ENCODE results near the gene DBP.

DNA sequence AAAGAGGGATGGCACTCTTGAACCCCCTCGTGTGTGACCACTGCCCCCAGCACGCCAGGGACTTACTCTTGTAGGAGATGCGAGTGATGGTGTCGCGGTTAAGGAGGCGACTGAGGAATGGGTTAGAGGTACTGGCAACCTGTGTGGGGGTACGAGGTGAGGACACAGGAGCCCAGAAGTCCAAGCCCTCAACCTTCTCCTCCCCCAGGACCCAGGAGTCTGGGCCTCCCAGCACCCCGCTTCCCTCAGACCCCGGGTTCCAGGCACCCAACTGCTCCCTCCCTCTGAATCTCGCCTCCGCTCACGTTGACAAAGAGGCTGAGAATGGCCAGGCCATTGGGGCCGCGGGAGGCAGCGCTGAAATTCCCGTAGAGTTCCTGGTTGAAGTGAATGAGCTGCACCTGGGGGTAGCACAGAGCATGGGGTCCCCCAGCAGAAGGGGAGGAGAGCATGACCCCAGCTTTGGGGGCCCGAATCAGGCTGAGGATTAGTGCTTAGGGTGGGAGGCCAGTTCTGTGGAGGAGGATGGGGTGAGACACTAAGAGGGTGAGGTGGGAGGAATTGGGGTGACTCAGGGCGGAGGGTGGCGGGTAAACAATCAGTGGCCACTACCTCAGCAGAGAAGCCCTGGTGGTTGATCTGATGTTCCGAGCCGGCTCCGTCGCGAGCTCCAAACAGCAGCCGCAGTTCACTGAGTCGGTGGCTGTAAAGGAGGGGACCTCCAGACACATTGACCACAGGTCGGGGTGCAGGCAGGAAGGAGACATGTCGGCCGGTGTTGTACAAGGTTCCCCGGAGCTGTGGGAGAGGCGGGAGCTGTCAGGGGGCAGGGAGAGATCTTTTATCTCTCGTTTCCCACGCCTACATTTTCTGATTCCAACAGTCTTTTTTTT lies 2.5 kb upstream of the DBP start:
- TF ChIP-seq POLR2A (IDR thresholded peaks at IDR 0.05) = no peak
- TF ChIP-seq, protein P1, sequence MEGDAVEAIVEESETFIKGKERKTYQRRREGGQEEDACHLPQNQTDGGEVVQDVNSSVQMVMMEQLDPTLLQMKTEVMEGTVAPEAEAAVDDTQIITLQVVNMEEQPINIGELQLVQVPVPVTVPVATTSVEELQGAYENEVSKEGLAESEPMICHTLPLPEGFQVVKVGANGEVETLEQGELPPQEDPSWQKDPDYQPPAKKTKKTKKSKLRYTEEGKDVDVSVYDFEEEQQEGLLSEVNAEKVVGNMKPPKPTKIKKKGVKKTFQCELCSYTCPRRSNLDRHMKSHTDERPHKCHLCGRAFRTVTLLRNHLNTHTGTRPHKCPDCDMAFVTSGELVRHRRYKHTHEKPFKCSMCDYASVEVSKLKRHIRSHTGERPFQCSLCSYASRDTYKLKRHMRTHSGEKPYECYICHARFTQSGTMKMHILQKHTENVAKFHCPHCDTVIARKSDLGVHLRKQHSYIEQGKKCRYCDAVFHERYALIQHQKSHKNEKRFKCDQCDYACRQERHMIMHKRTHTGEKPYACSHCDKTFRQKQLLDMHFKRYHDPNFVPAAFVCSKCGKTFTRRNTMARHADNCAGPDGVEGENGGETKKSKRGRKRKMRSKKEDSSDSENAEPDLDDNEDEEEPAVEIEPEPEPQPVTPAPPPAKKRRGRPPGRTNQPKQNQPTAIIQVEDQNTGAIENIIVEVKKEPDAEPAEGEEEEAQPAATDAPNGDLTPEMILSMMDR (IDR thresholded peaks at IDR 0.05) = no peak
